Measurements from ENCODE around the gene ANXA9. TPM values are rescaled to one million over a fixed set of nuclear protein-coding genes. Genes with fewer than 3 reads are reported as not detected.

The ANXA9 gene
- total RNA-seq, 1 donor from 2014 or later: 1.2 TPM

DNA sequence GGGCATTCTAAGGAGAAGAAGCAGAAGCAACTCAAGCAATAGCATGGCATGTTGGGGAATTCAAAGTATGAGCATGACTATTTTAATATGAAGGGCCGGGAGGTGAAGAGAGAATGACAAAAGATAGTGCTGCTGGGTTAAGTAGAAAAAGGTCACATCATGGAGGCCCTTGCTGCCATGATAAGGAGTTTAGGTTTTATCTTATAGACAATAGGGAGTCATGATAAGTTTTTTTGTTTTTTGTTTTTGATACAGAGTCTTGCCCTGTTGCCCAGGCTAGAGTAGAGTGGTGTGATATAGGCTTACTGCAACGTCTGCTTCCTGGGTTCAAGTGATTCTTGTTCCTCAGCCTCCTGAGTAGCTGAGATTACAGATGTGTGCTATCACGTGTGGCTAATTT, 57.4 kb downstream of the ANXA9 start:
- H3K9me3 ChIP-seq: no peaks in the 10 kb centered on the region
- no peaks in the 10 kb centered on the region for H3K4me1 ChIP-seq
- no peaks in the 10 kb centered on the region for H3K27me3 ChIP-seq
- no peak overlapping the region for H3K27ac ChIP-seq
- DNase-seq: no peak
- H3K4me3 ChIP-seq: no peak overlapping the region
- intact Hi-C loops (cut with DNase I): no loop called here
- ATAC-seq: no peak
- no peak for TF ChIP-seq CTCF (IDR thresholded peaks at IDR 0.05)
- peaks cover 9% of the 10 kb centered on the region for H3K36me3 ChIP-seq

DNA sequence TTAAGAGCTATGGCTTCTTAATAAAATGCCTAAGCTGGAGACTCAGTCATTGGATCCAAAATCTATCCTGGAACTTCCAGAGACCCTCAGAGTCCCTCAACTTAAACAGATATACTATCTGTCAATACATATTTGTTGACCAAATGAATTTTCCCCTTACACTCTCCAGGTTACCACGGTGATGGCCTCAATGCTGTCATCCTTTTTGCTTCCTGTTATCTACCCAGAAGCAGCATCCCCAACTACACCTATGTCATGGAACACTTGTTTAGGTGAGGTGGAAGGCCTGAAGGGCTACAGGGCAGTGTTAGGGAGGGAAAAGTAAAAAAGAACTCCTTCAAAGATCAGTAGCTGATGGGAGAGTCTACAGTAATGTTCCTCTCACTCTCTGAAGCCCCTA, 61.1 kb downstream of the ANXA9 start:
- DNase-seq (no peak), ATAC-seq (no peak)
- no peaks in the 10 kb centered on the region for H3K9me3 ChIP-seq
- TF ChIP-seq CTCF (IDR thresholded peaks at IDR 0.05): no peak
- H3K4me3 ChIP-seq: no peak overlapping the region
- no peak overlapping the region for H3K27ac ChIP-seq
- no peaks in the 10 kb centered on the region for H3K27me3 ChIP-seq
- no peaks in the 10 kb centered on the region for H3K36me3 ChIP-seq
- H3K4me1 ChIP-seq: peaks cover 8% of the 10 kb centered on the region
- intact Hi-C loops (cut with DNase I): no loop called here

Other genes with a start within 250 kb of the ANXA9 start
- gene CTSS, start 216.5 kb upstream of the ANXA9 start, total RNA-seq: 533 TPM
- gene CTSK, start 174.0 kb upstream of the ANXA9 start, total RNA-seq: 35.5 TPM
- gene ARNT, start 105.7 kb upstream of the ANXA9 start, total RNA-seq: 53.8 TPM
- not detected for gene CTXND2, start 95.2 kb upstream of the ANXA9 start, total RNA-seq
- gene SETDB1, start 55.9 kb upstream of the ANXA9 start, total RNA-seq: 45.8 TPM
- 354 TPM for gene CERS2, start 7.5 kb upstream of the ANXA9 start, total RNA-seq
- 26.5 TPM for gene MINDY1, start 24.6 kb downstream of the ANXA9 start, total RNA-seq
- 18.3 TPM for gene PRUNE1, start 26.2 kb downstream of the ANXA9 start, total RNA-seq
- 5.2 TPM for gene BNIPL, start 54.3 kb downstream of the ANXA9 start, total RNA-seq
- gene C1orf56, start 65.5 kb downstream of the ANXA9 start, total RNA-seq: 3.9 TPM
- 105 TPM for gene CDC42SE1, start 77.3 kb downstream of the ANXA9 start, total RNA-seq
- gene MLLT11, start 78.1 kb downstream of the ANXA9 start, total RNA-seq: 0.72 TPM
- 15.2 TPM for gene GABPB2, start 88.5 kb downstream of the ANXA9 start, total RNA-seq
- 6.7 TPM for gene SEMA6C, start 164.3 kb downstream of the ANXA9 start, total RNA-seq
- gene TNFAIP8L2, start 174.4 kb downstream of the ANXA9 start, total RNA-seq: 10.3 TPM
- gene LYSMD1, start 183.6 kb downstream of the ANXA9 start, total RNA-seq: 6.2 TPM
- gene SCNM1, start 183.9 kb downstream of the ANXA9 start, total RNA-seq: 34.6 TPM
- gene TMOD4, start 193.7 kb downstream of the ANXA9 start, total RNA-seq: not detected
- 42.6 TPM for gene VPS72, start 207.9 kb downstream of the ANXA9 start, total RNA-seq
- gene PIP5K1A, start 216.3 kb downstream of the ANXA9 start, total RNA-seq: 54.0 TPM

Data from upper lobe of right lung (tissue), 1 donor.